DOHH2 (cell line): ENCODE results near the gene OR13J1.
"Not testable (repeated sequence)": the region's sequence is repeated elsewhere in the genome, so short reads cannot be mapped to it uniquely, and the experiment has no call there.

Experiments used
- H3F3A ChIP-seq: fragments of 200-600 bp; sonication (generic), shearing (Covaris generic); 2 replicates; pipeline ENCODE4 v1.6.0; 2016; ENCODE audit warnings: antibody characterized with exemption, mild to moderate bottlenecking; ENCODE audit not compliant: control insufficient read depth, insufficient read depth
- H3K27ac ChIP-seq: fragments of 200-600 bp; sonication (generic); 2 replicates; pipeline ENCODE4 v1.5.1; 2014; ENCODE audit warnings: low read depth, mild to moderate bottlenecking, low read length, moderate library complexity
- H3K27me3 ChIP-seq: fragments of 200-600 bp; sonication (generic); 2 replicates; pipeline ENCODE4 v1.6.1; 2014; ENCODE audit warnings: mild to moderate bottlenecking, low read length, mixed read lengths; ENCODE audit not compliant: control insufficient read depth
- H3K36me3 ChIP-seq: fragments of 200-600 bp; sonication (generic); 2 replicates; pipeline ENCODE4 v1.6.1; 2014; ENCODE audit warnings: mild to moderate bottlenecking, low read length, moderate library complexity, mixed read lengths; ENCODE audit not compliant: control insufficient read depth
- H3K4me1 ChIP-seq: fragments of 200-600 bp; sonication (generic); 2 replicates; pipeline ENCODE4 v1.6.1; 2014; ENCODE audit warnings: mild to moderate bottlenecking, low read length, mixed read lengths; ENCODE audit not compliant: control insufficient read depth
- H3K4me2 ChIP-seq: fragments of 200-600 bp; sonication (generic); 2 replicates; pipeline ENCODE4 v1.6.0; 2014; ENCODE audit warnings: mild to moderate bottlenecking, low read length, moderate library complexity
- H3K4me3 ChIP-seq: fragments of 200-600 bp; sonication (generic); 2 replicates; pipeline ENCODE4 v1.5.1; 2014; ENCODE audit warnings: mild to moderate bottlenecking, low read length, mixed read lengths
- H3K79me2 ChIP-seq: fragments of 200-600 bp; sonication (generic); 2 replicates; pipeline ENCODE4 v1.6.1; 2014; ENCODE audit warnings: mild to moderate bottlenecking, low read length, mixed read lengths; ENCODE audit not compliant: control insufficient read depth
- H3K9me2 ChIP-seq: fragments of 200-600 bp; sonication (generic); replicated peaks from 2 replicates; pipeline ENCODE4 v1.6.1; 2014; ENCODE audit warnings: mild to moderate bottlenecking, low read length, mixed read lengths; ENCODE audit not compliant: control insufficient read depth
- H3K9me3 ChIP-seq: fragments of 200-600 bp; sonication (generic); 2 replicates; pipeline ENCODE4 v1.6.1; 2014; ENCODE audit warnings: antibody characterized with exemption, low read length, mixed read lengths; ENCODE audit not compliant: control insufficient read depth, insufficient read depth
- H4K20me1 ChIP-seq: fragments of 200-600 bp; sonication (generic); 2 replicates; pipeline ENCODE4 v1.6.0; 2014; ENCODE audit warnings: low read depth, mild to moderate bottlenecking, antibody characterized with exemption, low read length, moderate library complexity; ENCODE audit not compliant: control insufficient read depth, insufficient read depth
- CTCF ChIP-seq: fragments of 200-600 bp; sonication (generic); IDR thresholded peaks from one replicate; pipeline ENCODE4 v1.5.1; 2014; ENCODE audit warnings: antibody characterized with exemption, mild to moderate bottlenecking, low read depth, low read length; ENCODE audit not compliant: poor library complexity, severe bottlenecking
- EZH2phosphoT487 ChIP-seq: fragments of 200-600 bp; sonication (generic); IDR thresholded peaks from 2 replicates; pipeline ENCODE4 v1.6.1; 2017; ENCODE audit warnings: borderline replicate concordance, mild to moderate bottlenecking, antibody characterized with exemption, low read length, moderate library complexity, mixed read lengths

The OR13J1 gene

GRCh38 chr9:35892051-35892450 lies 21.9 kb upstream of the OR13J1 start:
- no peak overlapping the region for H3K4me3 ChIP-seq
- no peaks in the 10 kb centered on the region for H3K27me3 ChIP-seq
- H3K36me3 ChIP-seq, result no peaks in the 10 kb centered on the region
- TF ChIP-seq EZH2phosphoT487 (no peak), CTCF (no peak)
- no peaks in the 10 kb centered on the region for H4K20me1 ChIP-seq
- no peaks in the 10 kb centered on the region for H3K9me2 ChIP-seq
- H3K79me2 ChIP-seq, result no peaks in the 10 kb centered on the region
- no peaks in the 10 kb centered on the region for H3K9me3 ChIP-seq
- no peaks in the 10 kb centered on the region for H3F3A ChIP-seq
- no peak overlapping the region for H3K27ac ChIP-seq
- peaks cover 6% of the 10 kb centered on the region for H3K4me1 ChIP-seq
- H3K4me2 ChIP-seq, result no peak overlapping the region

- Histone ChIP-seq H3K9me2 (no peaks in the 10 kb centered on the region), H3K27ac (no peak overlapping the region), H3K4me2 (no peak overlapping the region), H3K36me3 (no peaks in the 10 kb centered on the region), H3K27me3 (no peaks in the 10 kb centered on the region), H3K4me3 (no peak overlapping the region), H3K4me1 (peaks cover 5% of the 10 kb centered on the region), H3K9me3 (no peaks in the 10 kb centered on the region), H4K20me1 (no peaks in the 10 kb centered on the region), H3F3A (no peaks in the 10 kb centered on the region), H3K79me2 (no peaks in the 10 kb centered on the region)
- TF ChIP-seq EZH2phosphoT487 (no peak), CTCF (no peak)
Observed at GRCh38 chr9:35891646-35892045, 21.4 kb upstream of the OR13J1 start.

GRCh38 chr9:35884908-35885307 lies 14.7 kb upstream of the OR13J1 start:
- not testable (repeated sequence) for H3F3A ChIP-seq, H3K9me3 ChIP-seq, H3K79me2 ChIP-seq, H3K27ac ChIP-seq, H4K20me1 ChIP-seq, H3K4me2 ChIP-seq, H3K4me3 ChIP-seq, H3K9me2 ChIP-seq, H3K27me3 ChIP-seq, H3K36me3 ChIP-seq, H3K4me1 ChIP-seq

GRCh38 chr9:35882996-35883395 lies 12.8 kb upstream of the OR13J1 start:
- Histone ChIP-seq H3K27me3 (peaks cover 3% of the 10 kb centered on the region; the same call in 1 of the 2 replicates), H3K27ac (no peak overlapping the region), H3F3A (no peaks in the 10 kb centered on the region), H3K4me2 (no peak overlapping the region), H3K36me3 (no peaks in the 10 kb centered on the region), H3K9me3 (no peaks in the 10 kb centered on the region), H3K9me2 (no peaks in the 10 kb centered on the region), H3K4me3 (no peak overlapping the region), H3K4me1 (no peaks in the 10 kb centered on the region), H3K79me2 (no peaks in the 10 kb centered on the region), H4K20me1 (no peaks in the 10 kb centered on the region)
- TF ChIP-seq EZH2phosphoT487, result no peak
- TF ChIP-seq CTCF, result no peak
